HG02852 (cell line): ENCODE data around the gene TMEM219.

Experiments used
- ATAC-seq: cut with Tn5 transposase; IDR thresholded peaks from one replicate; pipeline ENCODE4 v1.9.1; 2021; ENCODE audit warnings: mild to moderate bottlenecking, moderate library complexity; ENCODE audit not compliant: unreplicated experiment

Gene TMEM219

DNA sequence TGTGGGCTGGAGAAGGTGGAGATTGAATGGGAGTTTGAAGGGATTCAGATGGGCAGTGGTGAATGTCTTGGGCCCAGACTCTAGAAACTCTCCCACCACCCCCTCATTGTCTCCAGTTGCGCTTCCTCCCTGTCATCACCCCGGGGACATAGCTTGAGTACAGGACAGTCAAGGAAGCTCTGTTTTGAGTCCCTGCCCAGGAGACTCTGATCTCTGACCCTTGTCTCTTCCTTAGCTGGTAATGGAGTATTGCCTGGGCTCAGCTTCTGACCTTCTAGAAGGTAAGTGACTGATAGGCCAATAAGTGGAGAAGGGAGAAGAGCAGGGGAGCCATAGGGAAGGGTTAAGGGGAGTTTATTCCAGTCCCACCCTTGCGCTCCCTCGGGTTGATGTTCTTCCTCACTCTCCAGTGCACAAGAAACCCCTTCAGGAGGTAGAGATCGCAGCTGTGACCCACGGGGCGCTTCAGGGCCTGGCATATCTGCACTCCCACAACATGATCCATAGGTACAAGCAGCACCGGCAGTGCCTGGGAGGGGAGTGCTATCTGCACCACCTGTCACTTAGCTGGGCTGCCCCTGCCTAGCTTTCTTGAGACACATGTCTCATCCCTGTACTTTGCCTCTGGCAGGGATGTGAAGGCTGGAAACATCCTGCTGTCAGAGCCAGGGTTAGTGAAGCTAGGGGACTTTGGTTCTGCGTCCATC lies 16.8 kb downstream of the TMEM219 start:
- no peak for ATAC-seq

- no peak for ATAC-seq
These were observed 20.9 kb downstream of the TMEM219 start for GRCh38 chr16:29982560-29983419.

GRCh38 chr16:29983420-29984136 lies 21.7 kb downstream of the TMEM219 start:
- ATAC-seq, result no peak

GRCh38 chr16:29984137-29984763 lies 22.4 kb downstream of the TMEM219 start:
- ATAC-seq, result no peak

GRCh38 chr16:29984764-29985147 lies 22.9 kb downstream of the TMEM219 start:
- ATAC-seq, result no peak

DNA sequence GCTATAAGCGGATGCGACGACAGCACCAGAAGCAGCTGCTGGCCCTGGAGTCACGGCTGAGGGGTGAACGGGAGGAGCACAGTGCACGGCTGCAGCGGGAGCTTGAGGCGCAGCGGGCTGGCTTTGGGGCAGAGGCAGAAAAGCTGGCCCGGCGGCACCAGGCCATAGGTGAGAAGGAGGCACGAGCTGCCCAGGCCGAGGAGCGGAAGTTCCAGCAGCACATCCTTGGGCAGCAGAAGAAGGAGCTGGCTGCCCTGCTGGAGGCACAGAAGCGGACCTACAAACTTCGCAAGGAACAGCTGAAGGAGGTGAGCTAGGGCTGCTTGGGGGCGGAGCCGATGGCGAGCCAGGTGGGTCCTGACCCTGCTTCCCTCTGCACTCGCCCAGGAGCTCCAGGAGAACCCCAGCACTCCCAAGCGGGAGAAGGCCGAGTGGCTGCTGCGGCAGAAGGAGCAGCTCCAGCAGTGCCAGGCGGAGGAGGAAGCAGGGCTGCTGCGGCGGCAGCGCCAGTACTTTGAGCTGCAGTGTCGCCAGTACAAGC lies 23.5 kb downstream of the TMEM219 start:
- ATAC-seq, result no peak

- no peak for ATAC-seq
These were observed 24.4 kb downstream of the TMEM219 start for GRCh38 chr16:29986231-29986630.

GRCh38 chr16:29986931-29987330 lies 25.1 kb downstream of the TMEM219 start:
- no peak for ATAC-seq

GRCh38 chr16:29987371-29988085 lies 25.6 kb downstream of the TMEM219 start:
- no peak for ATAC-seq

DNA sequence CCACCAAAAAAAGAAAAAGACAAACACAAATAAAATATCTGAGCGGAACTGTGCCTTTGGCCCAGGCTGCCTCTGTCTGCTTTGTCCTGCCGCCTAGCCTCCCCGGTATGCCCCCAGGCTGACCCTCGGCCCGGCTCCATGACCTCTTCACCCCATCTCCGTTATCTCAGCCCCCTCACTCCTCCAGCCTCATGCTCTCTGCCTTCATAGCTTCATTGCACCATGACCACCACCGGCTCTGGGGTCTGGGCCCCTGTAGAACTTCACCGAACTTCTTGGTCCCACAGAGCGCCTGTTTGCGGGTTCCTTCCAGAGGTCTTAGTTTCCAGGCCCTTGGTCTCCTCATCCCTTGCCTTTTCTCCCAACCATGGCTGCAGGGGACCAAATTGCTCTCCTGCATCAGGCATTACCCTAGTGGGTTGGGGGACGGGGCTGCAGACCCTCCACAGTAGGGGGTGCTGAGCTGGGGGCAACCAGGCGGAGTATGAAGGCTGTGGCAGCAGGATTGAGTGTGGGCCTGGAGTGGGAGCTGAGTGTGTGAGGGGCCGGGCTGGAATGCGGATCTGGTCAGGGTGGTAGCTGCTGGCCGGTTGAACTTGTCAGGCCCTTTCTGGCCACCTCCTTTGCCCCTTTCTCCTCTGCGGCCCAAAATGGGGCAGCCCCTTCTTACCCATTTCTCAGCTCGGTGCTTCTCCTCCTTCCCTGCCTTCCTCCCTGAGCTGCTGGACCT lies 26.6 kb downstream of the TMEM219 start:
- ATAC-seq, result no peak

- no peak for ATAC-seq
These were observed 27.4 kb downstream of the TMEM219 start for GRCh38 chr16:29989111-29989858.

DNA sequence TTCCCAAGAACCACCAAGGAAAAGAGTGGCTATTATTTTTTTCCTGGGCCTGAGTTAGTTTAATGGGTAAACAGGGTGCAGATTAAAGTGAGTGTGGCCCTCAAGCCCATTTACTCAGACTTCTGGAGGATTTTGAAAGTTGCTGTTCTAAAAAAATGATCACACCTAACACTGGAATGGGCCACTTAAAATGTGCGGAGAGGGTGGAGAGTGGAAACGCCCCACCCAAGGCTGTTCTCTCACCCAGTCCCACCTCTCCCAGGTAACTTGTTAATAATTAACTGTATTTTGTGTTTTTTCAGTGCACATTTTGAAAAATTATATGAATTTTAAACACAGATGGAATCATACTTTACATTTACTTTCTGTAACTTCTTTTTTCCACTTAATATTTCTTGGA lies 28.2 kb downstream of the TMEM219 start:
- no peak for ATAC-seq

- no peak for ATAC-seq
These were observed 29.1 kb downstream of the TMEM219 start for GRCh38 chr16:29990883-29991570.

DNA sequence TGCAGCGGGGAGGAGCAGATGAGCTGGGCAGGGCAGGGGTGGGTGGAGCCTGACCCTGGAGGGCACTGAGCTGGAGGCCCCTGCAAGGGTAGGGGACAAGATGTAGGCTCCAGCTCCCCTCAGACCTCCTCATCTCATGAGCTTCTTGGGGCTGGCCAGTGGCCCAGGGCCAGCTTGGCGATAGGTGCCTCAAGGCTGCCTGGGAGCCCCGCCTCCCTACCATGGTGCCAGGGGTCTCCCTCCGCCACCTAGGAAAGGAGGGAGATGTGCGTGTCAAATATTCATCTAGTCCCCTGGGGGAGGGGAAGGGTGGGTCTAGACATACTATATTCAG lies 29.7 kb downstream of the TMEM219 start:
- ATAC-seq, result no peak

- no peak for ATAC-seq
These were observed 30.6 kb downstream of the TMEM219 start for GRCh38 chr16:29992344-29992967.

GRCh38 chr16:29993191-29993902 lies 31.5 kb downstream of the TMEM219 start:
- no peak for ATAC-seq

GRCh38 chr16:29993903-29994599 lies 32.2 kb downstream of the TMEM219 start:
- no peak for ATAC-seq
